K562 (cell line): ENCODE data around the gene GRPEL2. TPM values are rescaled to one million over a fixed set of nuclear protein-coding genes. Genes with fewer than 3 reads are reported as not detected.
A peak's percentile ranks its signal among the peaks of the same experiment; 100 is the strongest.

Source experiments
- BHLHE40 ChIP-seq: IDR thresholded peaks from 2 replicates; pipeline ENCODE4 v1.6.1; 2011; ENCODE audit warnings: low read length, improper control_type of control experiment
- CXXC5 ChIP-seq: fragments of 250-450 bp; sonication (Bioruptor Pico); IDR thresholded peaks from 2 replicates; pipeline ENCODE4 v1.8.0; 2022; ENCODE audit warnings: inconsistent platforms, mild to moderate bottlenecking, moderate library complexity
- EP400 ChIP-seq: fragments of 450-650 bp; IDR thresholded peaks from 2 replicates; pipeline ENCODE4 v1.6.1; 2017; ENCODE audit warnings: antibody characterized with exemption, mild to moderate bottlenecking, moderate library complexity
- MAFF ChIP-seq: IDR thresholded peaks from 2 replicates; pipeline ENCODE4 v1.6.1; 2012; ENCODE audit warnings: low read length, improper control_type of control experiment
- THAP12 ChIP-seq: fragments of 250-450 bp; sonication (Bioruptor Pico); IDR thresholded peaks from 2 replicates; pipeline ENCODE4 v1.9.0; 2021; ENCODE audit warnings: mild to moderate bottlenecking, inconsistent platforms
- polyA plus RNA-seq, 8 experiments: library from polyadenylated mRNA; depleted of rRNA in 4 of 8; stranded (reverse) in 5 of 8; unstranded in 3 of 8; fragments of >200 nt; fragmentation: Nextera tagmentation in 2 of 8; fragmentation: Illumina TruSeq in 1 of 8; extraction: Ambion mirVana in 2 of 8; extraction: Trizol in 1 of 8; gene quantifications; 2 replicates each; pipeline versions ENCODE4 v1.2.1 to v1.2.3, GENCODE V29; 2011 to 2014; ENCODE audit warnings: inconsistent platforms in 1 of 8, missing spikeins in 1 of 8
- total RNA-seq, 7 experiments: library from RNA; depleted of rRNA in 6 of 7; stranded (reverse); fragments of >200 nt in 6 of 7; fragmentation: Illumina TruSeq in 2 of 7; extraction: Trizol in 2 of 7; gene quantifications; 2 replicates each; pipeline versions ENCODE4 v1.2.1 to v1.2.3, GENCODE V29; 2011 to 2021; ENCODE audit warnings: low replicate concordance in 1 of 7
- TF ChIP-seq, protein P1 (sequence below): fragments of 250-450 bp; sonication (Bioruptor Pico); IDR thresholded peaks from 2 replicates; pipeline ENCODE4 v1.4.0; 2020
- TF ChIP-seq, protein P2 (sequence below), 2 experiments: fragments of 450-650 bp; formaldehyde crosslinking in 1 of 2; IDR thresholded peaks; 2 replicates each; pipeline versions ENCODE4 v1.4.0 to v1.6.1; 2014 to 2020; ENCODE audit warnings: mild to moderate bottlenecking in 2 of 2, borderline replicate concordance in 1 of 2, low read depth in 1 of 2

Gene GRPEL2
- total and polyA plus RNA-seq, 9 of the 15 experiments (the other 6 are each of a cell fraction or from before 2014, with no cell fraction given), result 11.2 to 40.5 (median 25.8) TPM

- TF ChIP-seq, protein P1, sequence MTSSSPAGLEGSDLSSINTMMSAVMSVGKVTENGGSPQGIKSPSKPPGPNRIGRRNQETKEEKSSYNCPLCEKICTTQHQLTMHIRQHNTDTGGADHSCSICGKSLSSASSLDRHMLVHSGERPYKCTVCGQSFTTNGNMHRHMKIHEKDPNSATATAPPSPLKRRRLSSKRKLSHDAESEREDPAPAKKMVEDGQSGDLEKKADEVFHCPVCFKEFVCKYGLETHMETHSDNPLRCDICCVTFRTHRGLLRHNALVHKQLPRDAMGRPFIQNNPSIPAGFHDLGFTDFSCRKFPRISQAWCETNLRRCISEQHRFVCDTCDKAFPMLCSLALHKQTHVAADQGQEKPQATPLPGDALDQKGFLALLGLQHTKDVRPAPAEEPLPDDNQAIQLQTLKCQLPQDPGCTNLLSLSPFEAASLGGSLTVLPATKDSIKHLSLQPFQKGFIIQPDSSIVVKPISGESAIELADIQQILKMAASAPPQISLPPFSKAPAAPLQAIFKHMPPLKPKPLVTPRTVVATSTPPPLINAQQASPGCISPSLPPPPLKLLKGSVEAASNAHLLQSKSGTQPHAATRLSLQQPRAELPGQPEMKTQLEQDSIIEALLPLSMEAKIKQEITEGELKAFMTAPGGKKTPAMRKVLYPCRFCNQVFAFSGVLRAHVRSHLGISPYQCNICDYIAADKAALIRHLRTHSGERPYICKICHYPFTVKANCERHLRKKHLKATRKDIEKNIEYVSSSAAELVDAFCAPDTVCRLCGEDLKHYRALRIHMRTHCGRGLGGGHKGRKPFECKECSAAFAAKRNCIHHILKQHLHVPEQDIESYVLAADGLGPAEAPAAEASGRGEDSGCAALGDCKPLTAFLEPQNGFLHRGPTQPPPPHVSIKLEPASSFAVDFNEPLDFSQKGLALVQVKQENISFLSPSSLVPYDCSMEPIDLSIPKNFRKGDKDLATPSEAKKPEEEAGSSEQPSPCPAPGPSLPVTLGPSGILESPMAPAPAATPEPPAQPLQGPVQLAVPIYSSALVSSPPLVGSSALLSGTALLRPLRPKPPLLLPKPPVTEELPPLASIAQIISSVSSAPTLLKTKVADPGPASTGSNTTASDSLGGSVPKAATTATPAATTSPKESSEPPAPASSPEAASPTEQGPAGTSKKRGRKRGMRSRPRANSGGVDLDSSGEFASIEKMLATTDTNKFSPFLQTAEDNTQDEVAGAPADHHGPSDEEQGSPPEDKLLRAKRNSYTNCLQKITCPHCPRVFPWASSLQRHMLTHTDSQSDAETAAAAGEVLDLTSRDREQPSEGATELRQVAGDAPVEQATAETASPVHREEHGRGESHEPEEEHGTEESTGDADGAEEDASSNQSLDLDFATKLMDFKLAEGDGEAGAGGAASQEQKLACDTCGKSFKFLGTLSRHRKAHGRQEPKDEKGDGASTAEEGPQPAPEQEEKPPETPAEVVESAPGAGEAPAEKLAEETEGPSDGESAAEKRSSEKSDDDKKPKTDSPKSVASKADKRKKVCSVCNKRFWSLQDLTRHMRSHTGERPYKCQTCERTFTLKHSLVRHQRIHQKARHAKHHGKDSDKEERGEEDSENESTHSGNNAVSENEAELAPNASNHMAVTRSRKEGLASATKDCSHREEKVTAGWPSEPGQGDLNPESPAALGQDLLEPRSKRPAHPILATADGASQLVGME (CRISPR knock-in tag), result peak; percentile 99
- TF ChIP-seq MAFF (peak; percentile 99), THAP12 (peak; percentile 82; the same call in 1 of the 2 replicates), CXXC5 (CRISPR knock-in tag) (peak; percentile 88), EP400 (peak; percentile 78), BHLHE40 (peak; percentile 70)
- TF ChIP-seq, protein P2, sequence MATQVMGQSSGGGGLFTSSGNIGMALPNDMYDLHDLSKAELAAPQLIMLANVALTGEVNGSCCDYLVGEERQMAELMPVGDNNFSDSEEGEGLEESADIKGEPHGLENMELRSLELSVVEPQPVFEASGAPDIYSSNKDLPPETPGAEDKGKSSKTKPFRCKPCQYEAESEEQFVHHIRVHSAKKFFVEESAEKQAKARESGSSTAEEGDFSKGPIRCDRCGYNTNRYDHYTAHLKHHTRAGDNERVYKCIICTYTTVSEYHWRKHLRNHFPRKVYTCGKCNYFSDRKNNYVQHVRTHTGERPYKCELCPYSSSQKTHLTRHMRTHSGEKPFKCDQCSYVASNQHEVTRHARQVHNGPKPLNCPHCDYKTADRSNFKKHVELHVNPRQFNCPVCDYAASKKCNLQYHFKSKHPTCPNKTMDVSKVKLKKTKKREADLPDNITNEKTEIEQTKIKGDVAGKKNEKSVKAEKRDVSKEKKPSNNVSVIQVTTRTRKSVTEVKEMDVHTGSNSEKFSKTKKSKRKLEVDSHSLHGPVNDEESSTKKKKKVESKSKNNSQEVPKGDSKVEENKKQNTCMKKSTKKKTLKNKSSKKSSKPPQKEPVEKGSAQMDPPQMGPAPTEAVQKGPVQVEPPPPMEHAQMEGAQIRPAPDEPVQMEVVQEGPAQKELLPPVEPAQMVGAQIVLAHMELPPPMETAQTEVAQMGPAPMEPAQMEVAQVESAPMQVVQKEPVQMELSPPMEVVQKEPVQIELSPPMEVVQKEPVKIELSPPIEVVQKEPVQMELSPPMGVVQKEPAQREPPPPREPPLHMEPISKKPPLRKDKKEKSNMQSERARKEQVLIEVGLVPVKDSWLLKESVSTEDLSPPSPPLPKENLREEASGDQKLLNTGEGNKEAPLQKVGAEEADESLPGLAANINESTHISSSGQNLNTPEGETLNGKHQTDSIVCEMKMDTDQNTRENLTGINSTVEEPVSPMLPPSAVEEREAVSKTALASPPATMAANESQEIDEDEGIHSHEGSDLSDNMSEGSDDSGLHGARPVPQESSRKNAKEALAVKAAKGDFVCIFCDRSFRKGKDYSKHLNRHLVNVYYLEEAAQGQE (IDR thresholded peaks at IDR 0.05; ENCODE audit: borderline replicate concordance), result 0 out of 2 replicates have a peak, but pooled peaks have one; percentile 11
- TF ChIP-seq, protein P2 (CRISPR knock-in tag; IDR thresholded peaks at IDR 0.05; ENCODE audit: low read depth), result no peak
Measured at GRCh38 chr5:149357370-149358293, 12.3 kb downstream of the GRPEL2 start, which contains the start of gene PCYOX1L (continued).
